Chondrocyte (in vitro differentiated cells): Measurements from ENCODE around the gene PRR5. TPM values are rescaled to one million over a fixed set of nuclear protein-coding genes. Genes with fewer than 3 reads are reported as not detected.

ENCODE experiments used
- DNase-seq: peaks from one replicate; pipeline ENCODE4 v3.0.0; 2021; ENCODE audit warnings: mixed read lengths, low spot score
- H3K27ac Mint-ChIP-seq: one replicate; pipeline ENCODE4 v1.8.0; 2021; ENCODE audit warnings: mild to moderate bottlenecking, moderate library complexity, mixed read lengths; ENCODE audit not compliant: unreplicated experiment
- H3K27me3 Mint-ChIP-seq: 2 replicates; pipeline ENCODE4 v1.8.0; 2021; ENCODE audit warnings: low read depth, mixed read lengths
- H3K36me3 Mint-ChIP-seq: 2 replicates; pipeline ENCODE4 v1.8.0; 2021; ENCODE audit warnings: low read depth, mixed read lengths
- H3K4me1 Mint-ChIP-seq: 2 replicates; pipeline ENCODE4 v1.8.0; 2021; ENCODE audit warnings: low read depth, mild to moderate bottlenecking, mixed read lengths
- H3K4me3 Mint-ChIP-seq: one replicate; pipeline ENCODE4 v1.8.0; 2021; ENCODE audit warnings: mild to moderate bottlenecking, moderate library complexity, mixed read lengths; ENCODE audit not compliant: unreplicated experiment
- H3K9me3 Mint-ChIP-seq: 2 replicates; pipeline ENCODE4 v1.8.0; 2021; ENCODE audit warnings: low read depth, mixed read lengths
- total RNA-seq: library from RNA; stranded (reverse); gene quantifications from 3 replicates; pipeline ENCODE4 v1.2.1, GENCODE V29; 2021
- TF ChIP-seq, protein P1 (sequence below): fragments of 200-600 bp; sonication (generic); IDR thresholded peaks from 2 replicates; pipeline ENCODE4 v1.5.0; 2021; ENCODE audit warnings: antibody characterized with exemption, mild to moderate bottlenecking, moderate library complexity

PRR5 gene
- total RNA-seq, 1 donor from 2014 or later, result 15.1 TPM

DNA sequence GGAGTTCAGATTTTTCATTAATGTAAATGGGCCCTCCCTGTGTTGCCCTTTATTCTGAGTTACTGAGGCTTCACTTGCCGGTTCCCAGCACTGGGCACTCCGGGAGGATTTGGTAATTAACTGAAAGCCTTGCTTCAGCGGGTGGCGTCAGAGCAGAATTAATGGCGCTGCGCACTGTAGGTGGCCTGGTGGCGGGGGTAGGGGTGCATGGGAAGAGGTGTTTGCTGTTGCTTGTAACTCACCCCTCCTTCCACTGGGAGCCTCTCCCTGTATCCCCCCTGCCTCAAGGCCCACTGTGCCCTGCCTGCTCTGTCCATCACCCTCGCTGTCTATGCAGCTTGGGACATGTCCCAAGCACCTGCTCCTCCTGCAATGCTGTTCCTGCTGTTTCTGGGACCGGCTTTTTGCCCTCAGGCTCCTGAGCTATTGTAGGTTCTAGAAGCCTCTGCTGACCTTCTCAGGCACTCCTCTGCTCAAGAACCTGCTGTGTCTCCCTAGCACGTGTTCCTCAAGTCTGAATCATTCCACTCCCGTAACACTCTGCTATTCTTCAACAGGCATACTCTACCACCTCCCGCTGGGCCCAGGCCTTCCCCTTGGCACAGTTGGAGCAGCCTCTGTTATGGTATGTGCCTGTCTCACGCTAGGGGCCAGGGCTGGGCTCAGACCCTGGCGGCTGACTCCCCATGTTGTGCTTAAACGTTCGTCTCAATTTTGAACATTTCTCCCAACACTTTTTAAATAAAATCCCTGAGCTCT is 74.8 kb downstream of the PRR5 start:
- no peak overlapping the region for H3K27ac Mint-ChIP-seq
- TF ChIP-seq, protein P1, sequence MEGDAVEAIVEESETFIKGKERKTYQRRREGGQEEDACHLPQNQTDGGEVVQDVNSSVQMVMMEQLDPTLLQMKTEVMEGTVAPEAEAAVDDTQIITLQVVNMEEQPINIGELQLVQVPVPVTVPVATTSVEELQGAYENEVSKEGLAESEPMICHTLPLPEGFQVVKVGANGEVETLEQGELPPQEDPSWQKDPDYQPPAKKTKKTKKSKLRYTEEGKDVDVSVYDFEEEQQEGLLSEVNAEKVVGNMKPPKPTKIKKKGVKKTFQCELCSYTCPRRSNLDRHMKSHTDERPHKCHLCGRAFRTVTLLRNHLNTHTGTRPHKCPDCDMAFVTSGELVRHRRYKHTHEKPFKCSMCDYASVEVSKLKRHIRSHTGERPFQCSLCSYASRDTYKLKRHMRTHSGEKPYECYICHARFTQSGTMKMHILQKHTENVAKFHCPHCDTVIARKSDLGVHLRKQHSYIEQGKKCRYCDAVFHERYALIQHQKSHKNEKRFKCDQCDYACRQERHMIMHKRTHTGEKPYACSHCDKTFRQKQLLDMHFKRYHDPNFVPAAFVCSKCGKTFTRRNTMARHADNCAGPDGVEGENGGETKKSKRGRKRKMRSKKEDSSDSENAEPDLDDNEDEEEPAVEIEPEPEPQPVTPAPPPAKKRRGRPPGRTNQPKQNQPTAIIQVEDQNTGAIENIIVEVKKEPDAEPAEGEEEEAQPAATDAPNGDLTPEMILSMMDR, result no peak
- H3K4me3 Mint-ChIP-seq, result no peak overlapping the region
- H3K27me3 Mint-ChIP-seq, result peaks cover 5% of the 10 kb centered on the region
- peaks cover 8% of the 10 kb centered on the region for H3K36me3 Mint-ChIP-seq
- H3K4me1 Mint-ChIP-seq, result peaks cover 7% of the 10 kb centered on the region
- peaks cover 21% of the 10 kb centered on the region for H3K9me3 Mint-ChIP-seq
- DNase-seq, result no peak

DNA sequence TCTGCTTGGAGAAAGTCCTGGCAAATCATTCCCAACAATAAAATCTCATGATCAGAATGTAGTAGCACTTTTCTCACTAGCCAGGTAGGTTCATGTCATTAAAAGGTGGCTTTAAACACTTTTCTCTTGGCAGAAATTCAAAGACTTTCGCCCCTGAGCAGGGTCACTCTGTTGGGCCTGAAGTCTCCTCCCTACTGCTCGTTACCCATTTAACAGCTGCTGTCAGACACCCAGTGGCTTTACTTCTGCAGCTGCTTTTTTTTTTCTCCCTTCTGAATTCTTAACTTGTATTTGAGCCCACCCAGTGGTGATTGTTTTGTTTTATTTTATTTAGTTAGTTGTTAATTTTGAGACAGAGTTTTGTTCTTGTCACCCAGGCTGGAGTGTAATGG is 75.4 kb downstream of the PRR5 start:
- no peak overlapping the region for H3K4me3 Mint-ChIP-seq
- peaks cover 7% of the 10 kb centered on the region for H3K4me1 Mint-ChIP-seq
- no peak for DNase-seq
- TF ChIP-seq, protein P1, result no peak
- H3K9me3 Mint-ChIP-seq, result peaks cover 19% of the 10 kb centered on the region
- no peak overlapping the region for H3K27ac Mint-ChIP-seq
- peaks cover 4% of the 10 kb centered on the region for H3K27me3 Mint-ChIP-seq
- peaks cover 6% of the 10 kb centered on the region for H3K36me3 Mint-ChIP-seq

DNA sequence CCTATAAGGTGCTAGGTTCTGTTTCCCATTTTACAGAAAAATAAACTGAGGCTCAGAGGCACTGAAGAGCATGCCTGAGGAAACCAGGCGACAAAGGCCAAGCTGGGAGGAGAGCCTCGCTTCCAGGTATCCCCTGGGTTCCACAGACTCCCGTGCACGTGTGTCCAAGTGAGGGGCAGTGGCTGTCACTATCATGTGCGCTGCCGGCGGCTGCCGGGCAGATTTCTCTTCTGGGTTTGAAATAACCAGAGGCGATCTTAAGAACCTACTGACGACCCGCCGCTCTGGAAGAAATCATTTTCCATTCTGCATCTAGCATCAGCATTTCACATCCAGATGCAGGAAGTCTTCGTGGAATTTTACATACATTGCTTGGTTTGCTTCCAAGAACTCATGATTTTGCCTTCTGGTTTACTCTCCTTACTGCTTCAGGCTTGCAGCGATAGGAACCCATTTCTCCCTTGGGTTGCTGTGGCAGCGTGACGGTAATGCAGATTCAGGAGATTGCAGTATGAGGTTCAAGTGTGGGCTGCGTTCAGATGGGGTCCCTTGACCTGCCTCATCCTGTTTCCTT is 79.0 kb downstream of the PRR5 start:
- H3K9me3 Mint-ChIP-seq, result no peaks in the 10 kb centered on the region
- TF ChIP-seq, protein P1, result no peak
- no peak overlapping the region for H3K4me3 Mint-ChIP-seq
- peaks cover 6% of the 10 kb centered on the region for H3K27me3 Mint-ChIP-seq
- no peak for DNase-seq
- no peak overlapping the region for H3K27ac Mint-ChIP-seq
- no peaks in the 10 kb centered on the region for H3K36me3 Mint-ChIP-seq
- peaks cover 7% of the 10 kb centered on the region for H3K4me1 Mint-ChIP-seq

DNA sequence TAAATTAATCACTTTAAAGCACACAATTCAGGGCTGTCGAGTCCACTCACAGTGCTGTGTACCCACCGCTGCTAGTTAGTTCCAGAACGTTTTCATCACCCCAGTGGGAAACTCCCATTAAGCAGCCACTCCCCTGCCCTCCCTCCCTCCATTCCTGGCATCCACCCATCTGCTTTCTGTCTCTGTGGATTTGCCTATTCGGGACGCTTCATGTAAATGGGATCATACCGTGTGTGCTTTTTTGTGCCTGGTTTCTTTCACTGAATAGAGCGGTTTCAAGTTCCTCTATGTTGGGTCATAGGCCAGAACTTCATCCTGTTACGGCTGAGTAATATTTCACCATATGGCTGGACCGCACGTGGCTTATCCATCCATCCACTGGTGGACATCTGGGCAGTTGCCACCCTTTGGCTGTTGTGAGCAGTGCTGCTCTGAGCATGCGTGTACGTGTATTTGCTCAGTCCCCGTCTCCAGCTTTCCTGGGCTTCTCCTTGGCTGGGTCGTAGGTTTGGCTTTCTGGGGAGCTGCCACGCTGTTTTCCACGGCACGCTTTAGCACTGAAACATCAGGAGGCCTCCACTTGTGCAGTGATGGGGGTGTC is 80.5 kb downstream of the PRR5 start:
- peaks cover 7% of the 10 kb centered on the region for H3K27me3 Mint-ChIP-seq
- DNase-seq, result no peak
- TF ChIP-seq, protein P1, result no peak
- no peak overlapping the region for H3K27ac Mint-ChIP-seq
- no peaks in the 10 kb centered on the region for H3K36me3 Mint-ChIP-seq
- H3K4me1 Mint-ChIP-seq, result no peaks in the 10 kb centered on the region
- no peak overlapping the region for H3K4me3 Mint-ChIP-seq
- H3K9me3 Mint-ChIP-seq, result no peaks in the 10 kb centered on the region

DNA sequence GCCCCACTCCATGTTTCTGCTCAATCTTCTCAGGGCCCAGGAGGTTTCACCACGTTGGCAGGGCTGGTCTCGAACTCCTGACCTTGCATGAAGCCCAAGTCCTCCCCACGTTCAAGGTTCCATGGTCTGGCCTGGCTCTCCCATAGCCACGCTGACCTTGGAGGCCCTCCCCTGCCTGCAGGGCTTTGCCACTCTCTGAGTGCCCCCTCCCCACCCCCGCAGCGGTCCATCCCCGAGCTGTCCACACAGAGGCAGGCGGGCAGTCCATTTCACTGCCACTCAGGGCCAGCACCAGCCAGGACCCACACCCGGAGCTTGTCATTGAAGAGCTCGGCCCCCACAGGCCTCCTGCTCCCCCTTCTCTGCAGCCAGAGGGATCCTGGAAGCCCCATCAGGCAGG is 81.1 kb downstream of the PRR5 start:
- no peak for DNase-seq
- Mint-ChIP-seq H3K4me1 (no peaks in the 10 kb centered on the region), H3K27ac (no peak overlapping the region), H3K27me3 (peaks cover 7% of the 10 kb centered on the region), H3K4me3 (no peak overlapping the region), H3K36me3 (no peaks in the 10 kb centered on the region), H3K9me3 (no peaks in the 10 kb centered on the region)
- TF ChIP-seq, protein P1, result no peak
